Activated CD8-positive, alpha-beta memory T cell treated with anti-CD3 and anti-CD28 coated beads for 24 hours (primary cell): ENCODE measurements around the gene THSD8.
"Not testable (repeated sequence)": the region's sequence is repeated elsewhere in the genome, so short reads cannot be mapped to it uniquely, and the experiment has no call there.

Experiments used
- DNase-seq: peaks from one replicate; pipeline ENCODE4 v3.0.0-alpha.2; 2020

THSD8 gene

GRCh38 chr19:12793290-12794195, 8.3 kb upstream of the THSD8 start:
- peak; percentile 98 for DNase-seq

- no peak for DNase-seq
Observed at GRCh38 chr19:12794196-12794941, 7.5 kb upstream of the THSD8 start.

DNA sequence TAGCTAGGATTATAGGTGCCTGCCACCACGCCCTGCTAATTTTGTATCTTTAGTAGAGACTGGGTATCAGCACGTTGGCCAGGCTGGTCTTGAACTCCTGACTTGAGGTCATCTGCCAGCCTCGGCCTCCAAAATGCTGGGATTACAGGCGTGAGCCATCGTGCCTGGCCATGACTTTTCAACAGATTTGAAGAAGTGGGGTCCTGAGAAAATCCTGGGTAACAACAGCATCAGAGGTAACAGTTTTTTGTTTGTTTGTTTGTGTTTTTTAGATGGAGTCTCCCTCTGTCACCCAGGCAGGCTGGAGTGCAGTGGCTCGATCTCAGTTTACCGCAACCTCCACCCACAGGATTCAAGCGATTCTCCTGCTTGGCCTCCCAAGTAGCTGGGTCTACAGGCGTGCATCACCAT, 6.9 kb upstream of the THSD8 start:
- DNase-seq: no peak

DNA sequence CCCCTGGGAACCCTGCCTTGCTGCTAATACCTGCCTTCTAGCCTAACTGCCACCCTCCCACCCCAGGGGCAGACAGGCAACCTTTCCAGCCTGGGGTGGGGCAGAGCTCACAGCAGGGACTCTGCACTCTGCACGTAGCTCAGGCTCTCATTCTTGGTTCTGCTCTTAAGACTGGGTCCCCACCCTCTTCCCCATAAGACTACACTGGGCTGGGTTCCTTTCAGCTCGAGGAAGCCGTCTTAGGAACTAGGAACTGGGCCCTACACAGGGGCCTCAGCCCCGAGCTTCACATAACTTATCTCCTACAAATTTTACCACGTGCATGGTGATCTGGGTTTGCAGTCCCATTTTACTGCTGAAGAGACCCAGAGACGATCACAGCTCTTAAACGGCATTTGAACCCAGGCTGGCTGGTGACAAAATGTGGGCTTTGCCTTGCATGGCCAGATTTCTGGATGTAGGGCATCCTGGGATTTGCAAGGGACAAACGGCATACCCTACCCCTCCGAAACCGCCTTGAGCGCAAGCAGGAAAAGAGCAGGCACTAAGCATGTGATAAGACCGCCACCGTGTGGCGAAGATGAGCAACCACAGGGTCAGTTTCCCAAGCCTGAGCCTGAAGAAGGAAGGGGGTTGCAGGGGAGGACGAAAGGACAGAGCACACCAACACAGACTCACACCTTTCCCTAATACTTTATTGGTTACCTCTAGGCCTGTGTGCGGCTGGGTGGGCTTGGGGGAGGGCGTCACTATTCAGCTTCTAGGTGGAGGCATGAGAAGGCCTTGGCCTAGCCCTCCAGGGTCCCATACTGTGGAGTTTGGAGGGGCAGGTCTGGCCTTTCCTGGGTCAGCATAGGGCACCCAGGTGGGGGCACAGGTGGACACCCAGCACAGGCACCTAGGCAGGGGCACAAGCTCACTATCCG, 5.5 kb upstream of the THSD8 start:
- DNase-seq: peak; percentile 89

DNA sequence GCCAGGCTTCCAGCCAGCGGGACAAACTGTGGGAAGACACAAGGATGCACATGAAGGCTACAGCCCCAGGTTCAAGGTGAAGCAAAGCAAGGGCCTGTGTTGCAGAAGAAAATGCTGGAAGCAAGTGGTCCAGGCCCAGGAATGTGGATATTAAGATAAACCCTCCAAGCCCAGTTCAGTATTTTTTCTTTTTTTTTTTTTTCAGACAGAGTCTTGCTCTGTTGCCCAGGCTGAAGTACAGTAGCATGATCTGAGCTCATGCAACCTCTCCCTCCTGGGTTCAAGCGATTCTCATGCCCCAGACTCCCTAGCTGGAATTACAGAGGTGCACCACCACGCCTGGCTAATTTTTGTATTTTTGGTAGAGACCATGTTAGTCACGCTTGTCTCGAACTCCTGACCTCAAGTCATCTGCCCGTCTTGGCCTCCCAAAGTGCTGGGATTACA, 4.7 kb upstream of the THSD8 start:
- DNase-seq: no peak

GRCh38 chr19:12797607-12798006, 4.3 kb upstream of the THSD8 start:
- DNase-seq: not testable (repeated sequence)

- no peak for DNase-seq
Observed at GRCh38 chr19:12799742-12800465, 2.0 kb upstream of the THSD8 start.

GRCh38 chr19:12800466-12800770, 1.5 kb upstream of the THSD8 start:
- DNase-seq: no peak

GRCh38 chr19:12800923-12801465, 875 bp upstream of the THSD8 start:
- DNase-seq: peak; percentile 59

- DNase-seq: no peak
Observed at GRCh38 chr19:12802267-12803106, 618 bp downstream of the THSD8 start.

GRCh38 chr19:12804051-12804450, 2.2 kb downstream of the THSD8 start:
- no peak for DNase-seq

- peak; percentile 93 for DNase-seq
Observed at GRCh38 chr19:12806242-12807081, 4.6 kb downstream of the THSD8 start, which contains the start of gene RNASEH2A. RNASEH2A (plus strand) TSS chr19:12806584; CDS start chr19:12806674, 90 bp downstream.

- DNase-seq: no peak
Observed at GRCh38 chr19:12815088-12815487, 13.2 kb downstream of the THSD8 start.

GRCh38 chr19:12817188-12817587, 15.3 kb downstream of the THSD8 start:
- not testable (repeated sequence) for DNase-seq

DNA sequence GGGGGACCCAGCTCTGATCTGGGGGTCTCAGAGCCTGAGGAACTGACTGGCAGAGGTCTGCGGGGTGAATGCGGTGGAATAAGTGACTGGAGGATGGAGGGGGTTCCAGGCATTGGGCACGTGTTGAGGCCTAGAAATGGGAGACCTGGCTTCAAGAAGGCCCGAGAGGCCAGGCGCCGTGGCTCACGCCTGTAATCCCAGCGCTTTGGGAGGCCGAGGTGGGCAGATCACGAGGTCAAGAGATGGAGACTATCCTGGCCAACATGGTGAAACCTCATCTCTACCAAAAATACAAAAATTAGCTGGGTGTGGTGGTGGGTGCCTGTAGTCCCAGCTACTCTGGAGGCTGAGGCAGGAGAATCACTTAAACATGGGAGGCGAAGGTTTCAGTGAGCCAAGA, 15.9 kb downstream of the THSD8 start:
- not testable (repeated sequence) for DNase-seq

GRCh38 chr19:12821761-12822160, 19.9 kb downstream of the THSD8 start:
- no peak for DNase-seq

DNA sequence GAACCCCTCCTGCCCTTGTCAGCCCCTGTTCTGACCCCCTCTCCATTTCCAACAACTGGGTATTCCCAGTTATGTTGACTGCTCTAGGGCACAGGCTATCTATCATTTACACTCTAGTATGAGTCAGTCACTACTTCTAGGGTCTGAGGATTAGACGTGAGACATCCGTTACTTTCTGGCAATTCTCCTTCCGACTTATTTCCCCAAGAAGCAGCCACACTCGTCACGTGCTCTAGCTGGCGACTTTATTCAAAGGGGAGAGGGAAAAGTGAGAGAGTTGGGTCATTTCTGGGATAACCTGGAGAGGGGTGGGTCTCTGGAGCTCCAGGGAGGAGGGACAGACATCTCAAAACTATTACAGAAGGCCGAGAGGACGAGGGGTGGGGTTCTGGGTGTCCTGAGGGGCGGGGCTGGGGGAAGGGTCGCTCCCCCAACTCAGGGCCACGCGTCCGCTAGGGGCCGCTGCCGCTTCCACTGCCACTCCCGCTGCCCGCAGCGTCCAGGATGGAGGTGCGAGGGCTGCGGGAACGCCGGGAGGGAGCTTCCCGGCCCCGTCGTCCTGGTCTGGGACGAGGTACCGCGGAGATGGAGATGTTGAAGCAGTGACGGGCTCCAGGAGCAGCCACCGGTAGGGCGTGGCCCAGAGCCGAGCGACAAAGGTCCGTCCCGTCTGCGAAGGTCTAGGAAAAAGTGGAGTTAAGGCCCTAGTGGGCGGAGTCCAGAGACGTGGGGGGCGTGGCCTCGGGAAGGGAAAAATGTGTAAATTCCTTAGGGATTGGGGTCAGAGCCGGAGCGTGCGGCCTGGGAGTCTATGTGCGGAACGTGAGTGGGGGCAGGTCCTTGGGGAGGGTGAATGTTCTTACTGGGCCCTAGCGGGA, 23.6 kb downstream of the THSD8 start:
- peak; percentile 59 for DNase-seq

- no peak for DNase-seq
Observed at GRCh38 chr19:12828494-12828893, 26.6 kb downstream of the THSD8 start.

DNA sequence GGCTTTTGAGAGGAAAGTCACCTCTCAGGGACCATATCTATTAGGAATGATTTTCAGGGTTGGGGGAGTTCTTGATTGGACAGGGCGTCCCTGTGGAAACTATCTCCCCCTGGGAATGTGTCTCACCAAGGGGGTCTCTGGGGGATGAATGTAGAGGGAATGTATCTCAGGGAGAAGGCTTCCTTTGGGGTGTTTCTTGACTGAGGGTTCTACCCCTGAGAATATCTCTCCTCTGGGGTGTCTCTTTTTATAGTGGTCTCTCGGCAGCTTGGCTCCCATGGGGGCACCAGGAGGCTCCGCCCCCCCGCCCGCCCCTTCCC, 31.5 kb downstream of the THSD8 start:
- DNase-seq: no peak
